C4-2B (cell line): ENCODE measurements around the gene PHKA2.

ENCODE experiments used
- CTCF ChIP-seq: fragments of 450-650 bp; conservative IDR thresholded peaks from 2 replicates; pipeline ENCODE4 v1.5.1; 2017; ENCODE audit warnings: mild to moderate bottlenecking
- ZFX ChIP-seq: fragments of 450-650 bp; IDR thresholded peaks from 2 replicates; pipeline ENCODE4 v1.6.1; 2017

DNA sequence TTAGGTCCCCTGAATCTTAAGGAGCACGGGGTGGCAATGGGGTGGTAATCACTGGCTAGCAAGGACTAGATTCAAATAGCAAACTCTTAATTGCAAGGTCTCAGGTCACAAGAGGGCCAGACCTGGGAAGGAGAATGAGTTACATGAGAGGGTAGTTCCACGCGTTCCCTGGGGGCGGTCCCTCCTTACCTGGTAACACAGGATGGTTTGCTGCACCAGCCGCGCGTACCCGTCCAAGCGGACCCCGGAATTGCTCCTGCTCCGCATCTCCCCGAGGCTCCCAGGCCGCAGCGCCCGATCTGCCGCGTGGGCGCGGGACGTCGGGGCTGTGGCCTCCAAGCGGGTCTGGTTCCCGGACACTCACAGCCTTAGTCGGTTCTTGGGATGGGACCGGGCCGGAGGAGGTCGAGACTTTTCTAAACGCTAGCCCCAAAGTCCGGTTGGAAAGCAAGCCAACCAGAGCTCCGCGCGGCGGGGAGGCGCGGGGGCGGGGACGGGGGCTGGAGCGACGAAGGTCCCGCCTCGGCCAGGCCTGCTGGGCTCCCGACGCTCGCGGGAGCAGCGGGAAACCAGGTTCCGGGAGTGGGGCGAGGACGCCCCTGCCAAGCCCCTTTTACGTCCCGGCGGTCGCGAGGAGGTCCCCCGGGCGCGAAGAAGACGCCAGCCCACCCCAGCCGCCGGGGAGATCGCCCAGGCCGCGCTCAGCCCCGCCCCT is at the start of gene PHKA2:
- TF ChIP-seq ZFX = peak; percentile 51
- no peak for TF ChIP-seq CTCF
